MCF 10A (cell line): Measurements from ENCODE around the gene FMO2. TPM values are rescaled to one million over a fixed set of nuclear protein-coding genes. Genes with fewer than 3 reads are reported as not detected.

ENCODE experiments used
- BruUV-seq: library from RNA; stranded (reverse); fragments of 400-500 nt; replicated peaks from 2 replicates; lab custom pipeline; 2021; lab: Mats Ljungman, UMichigan
- CTCF ChIA-PET: fragments of 300-600 bp; sonication (Branson Sonifier 250); formaldehyde crosslinking; extraction: SDS; loops from one replicate; lab custom pipeline; 2021; ENCODE audit warnings: antibody characterized with exemption, inconsistent platforms; lab: Yijun Ruan, JAX
- POLR2A ChIA-PET: fragments of 300-600, 350-650 bp; sonication (Branson Sonifier 250); formaldehyde crosslinking; extraction: SDS; loops from one replicate; lab custom pipeline; 2020; ENCODE audit warnings: antibody characterized with exemption, inconsistent platforms; lab: Yijun Ruan, JAX
- DNase-seq: peaks from one replicate; pipeline ENCODE4 v3.0.0-alpha.2; 2018; ENCODE audit not compliant: unreplicated experiment
- H3K27ac Mint-ChIP-seq: one replicate; pipeline ENCODE4 v1.8.0; 2022; ENCODE audit warnings: mild to moderate bottlenecking, low read depth, mixed read lengths; ENCODE audit not compliant: unreplicated experiment
- H3K27me3 Mint-ChIP-seq: one replicate; pipeline ENCODE4 v1.8.0; 2022; ENCODE audit warnings: mixed read lengths; ENCODE audit not compliant: insufficient read depth, unreplicated experiment
- H3K36me3 Mint-ChIP-seq: one replicate; pipeline ENCODE4 v1.8.0; 2022; ENCODE audit warnings: mild to moderate bottlenecking, moderate library complexity, mixed read lengths; ENCODE audit not compliant: insufficient read depth, unreplicated experiment
- H3K4me1 Mint-ChIP-seq: one replicate; pipeline ENCODE4 v1.8.0; 2022; ENCODE audit warnings: mixed read lengths; ENCODE audit not compliant: insufficient read depth, unreplicated experiment
- H3K4me3 Mint-ChIP-seq: one replicate; pipeline ENCODE4 v1.8.0; 2022; ENCODE audit warnings: mild to moderate bottlenecking, moderate library complexity, mixed read lengths; ENCODE audit not compliant: unreplicated experiment
- H3K9me3 Mint-ChIP-seq: one replicate; pipeline ENCODE4 v1.8.0; 2022; ENCODE audit warnings: mixed read lengths; ENCODE audit not compliant: unreplicated experiment
- intact Hi-C: fragments of 100-400 bp; cut with micrococcal nuclease; formaldehyde crosslinking; loops from 2 replicates; pipeline ENCODE4 v1.14.1; 2022
- total RNA-seq: library from RNA; stranded (reverse); gene quantifications from 2 replicates; pipeline ENCODE4 v1.2.3, GENCODE V29; 2022
- TF ChIP-seq, protein P1 (sequence below): fragments of 200-600 bp; IDR thresholded peaks from one replicate; pipeline ENCODE4 v1.8.0; 2022; ENCODE audit warnings: antibody characterized with exemption, mild to moderate bottlenecking; ENCODE audit not compliant: unreplicated experiment

Gene FMO2
- total RNA-seq, 1 experiment from 2014 or later: not detected

DNA sequence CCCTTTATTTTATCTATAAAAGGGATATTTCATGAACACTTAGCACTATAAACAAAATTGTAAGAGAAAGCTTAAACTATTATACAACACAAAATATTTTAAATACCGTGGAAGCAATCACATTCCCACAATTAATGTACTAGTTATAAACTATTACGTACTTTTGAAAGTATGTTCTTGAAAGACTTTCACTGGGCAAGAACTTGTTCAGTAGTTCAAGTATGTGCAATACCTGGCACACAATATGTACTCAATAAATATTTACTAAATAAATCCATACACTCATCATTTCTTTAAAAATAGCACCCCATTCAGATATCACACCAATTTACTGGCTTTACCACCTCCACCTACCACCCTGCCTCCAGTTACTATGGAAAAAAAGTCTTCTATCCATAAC lies 12.6 kb upstream of the FMO2 start:
- Mint-ChIP-seq H3K27ac (no peak overlapping the region), H3K27me3 (no peaks in the 10 kb centered on the region), H3K36me3 (no peaks in the 10 kb centered on the region), H3K4me1 (no peaks in the 10 kb centered on the region), H3K9me3 (peaks cover 9% of the 10 kb centered on the region), H3K4me3 (no peak overlapping the region)
- TF ChIP-seq, protein P1, sequence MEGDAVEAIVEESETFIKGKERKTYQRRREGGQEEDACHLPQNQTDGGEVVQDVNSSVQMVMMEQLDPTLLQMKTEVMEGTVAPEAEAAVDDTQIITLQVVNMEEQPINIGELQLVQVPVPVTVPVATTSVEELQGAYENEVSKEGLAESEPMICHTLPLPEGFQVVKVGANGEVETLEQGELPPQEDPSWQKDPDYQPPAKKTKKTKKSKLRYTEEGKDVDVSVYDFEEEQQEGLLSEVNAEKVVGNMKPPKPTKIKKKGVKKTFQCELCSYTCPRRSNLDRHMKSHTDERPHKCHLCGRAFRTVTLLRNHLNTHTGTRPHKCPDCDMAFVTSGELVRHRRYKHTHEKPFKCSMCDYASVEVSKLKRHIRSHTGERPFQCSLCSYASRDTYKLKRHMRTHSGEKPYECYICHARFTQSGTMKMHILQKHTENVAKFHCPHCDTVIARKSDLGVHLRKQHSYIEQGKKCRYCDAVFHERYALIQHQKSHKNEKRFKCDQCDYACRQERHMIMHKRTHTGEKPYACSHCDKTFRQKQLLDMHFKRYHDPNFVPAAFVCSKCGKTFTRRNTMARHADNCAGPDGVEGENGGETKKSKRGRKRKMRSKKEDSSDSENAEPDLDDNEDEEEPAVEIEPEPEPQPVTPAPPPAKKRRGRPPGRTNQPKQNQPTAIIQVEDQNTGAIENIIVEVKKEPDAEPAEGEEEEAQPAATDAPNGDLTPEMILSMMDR: no peak
- intact Hi-C loops: no loop called here
- no TSS peak for BruUV-seq
- DNase-seq: no peak
- ChIA-PET POLR2A (no interaction called here), CTCF (interaction anchor here (1.0 to 3.5 kb wide), 2 partner anchors 54 to 73 kb away, joined by 3 to 23 read pairs; no protein-coding TSS in a partner anchor)

DNA sequence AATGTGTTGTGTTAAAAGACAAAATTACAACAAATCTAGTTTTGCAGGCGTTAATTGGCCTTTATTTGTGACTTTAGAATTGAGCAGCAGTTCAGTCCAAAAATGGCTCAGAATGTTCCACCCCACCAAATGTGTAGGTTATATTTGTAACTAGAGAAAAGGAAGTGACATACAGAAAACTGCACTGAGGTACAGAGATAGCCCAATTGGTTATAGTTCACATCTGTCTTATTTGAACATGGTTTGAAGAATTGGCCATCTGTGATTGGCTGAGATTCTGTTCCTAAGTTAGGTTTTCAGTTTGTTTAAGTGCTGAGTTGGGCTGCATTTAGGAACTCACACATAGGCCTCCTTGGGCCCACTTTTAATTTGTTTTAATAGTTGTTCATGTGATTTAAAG lies 12.0 kb upstream of the FMO2 start:
- H3K4me3 Mint-ChIP-seq: no peak overlapping the region
- H3K9me3 Mint-ChIP-seq: peaks cover 9% of the 10 kb centered on the region
- no TSS peak for BruUV-seq
- no peak for DNase-seq
- TF ChIP-seq, protein P1: no peak
- H3K27ac Mint-ChIP-seq: no peak overlapping the region
- intact Hi-C loops: no loop called here
- no peaks in the 10 kb centered on the region for H3K36me3 Mint-ChIP-seq
- no peaks in the 10 kb centered on the region for H3K27me3 Mint-ChIP-seq
- no peaks in the 10 kb centered on the region for H3K4me1 Mint-ChIP-seq
- ChIA-PET CTCF (interaction anchor here (1.0 to 3.5 kb wide), 6 partner anchors 28 to 141 kb away, joined by 3 to 23 read pairs (median 6); partner anchors contain the start of gene FMO4), POLR2A (no interaction called here)

DNA sequence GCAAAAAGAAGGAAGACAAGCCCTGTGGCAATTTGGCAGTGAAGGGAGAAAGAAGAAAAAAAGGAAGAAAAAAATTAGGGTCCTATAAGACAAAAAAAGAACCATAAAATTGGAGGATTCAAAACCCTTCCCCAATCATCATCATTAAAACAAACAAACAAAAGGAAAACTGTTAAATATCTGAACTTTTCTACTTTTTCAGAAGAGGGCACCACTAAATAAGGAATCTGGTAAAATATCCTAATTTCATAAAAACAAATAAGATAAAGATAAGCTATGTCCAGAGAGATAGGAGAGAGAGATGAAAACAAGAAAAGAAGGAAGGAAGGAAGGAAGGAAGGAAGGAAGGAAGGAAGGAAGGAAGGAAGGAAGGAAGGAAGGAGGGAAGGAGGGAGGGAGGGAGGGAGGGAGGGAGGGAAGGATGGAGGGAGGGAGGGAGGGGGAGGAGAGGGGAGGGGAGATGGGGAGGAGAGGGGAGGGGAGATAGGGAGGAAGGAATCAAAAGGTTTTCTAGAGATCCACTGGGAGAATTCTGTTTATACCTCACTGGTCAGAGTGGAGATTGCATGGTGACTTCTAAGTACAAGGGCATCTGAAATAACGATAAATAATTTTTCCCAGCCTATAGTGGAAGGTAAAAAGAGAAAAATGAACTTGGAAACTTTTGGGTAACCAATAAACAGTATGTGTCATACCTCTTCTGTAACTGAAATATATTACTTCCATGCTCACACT lies 10.4 kb upstream of the FMO2 start:
- CTCF ChIA-PET: interaction anchor here (0.6 to 3.5 kb wide), 10 partner anchors 12 to 486 kb away, joined by 3 to 23 read pairs (median 6); partner anchors contain the start of gene FMO4
- no TSS peak for BruUV-seq
- TF ChIP-seq, protein P1: no peak
- no peak for DNase-seq
- Mint-ChIP-seq H3K9me3 (peaks cover 2% of the 10 kb centered on the region), H3K4me1 (no peaks in the 10 kb centered on the region), H3K4me3 (no peak overlapping the region), H3K36me3 (no peaks in the 10 kb centered on the region), H3K27me3 (no peaks in the 10 kb centered on the region), H3K27ac (no peak overlapping the region)
- POLR2A ChIA-PET: interaction anchor here (0.6 kb wide), 1 partner anchor 19 kb away, joined by 5 read pairs; no protein-coding TSS in a partner anchor
- intact Hi-C loops: no loop called here

DNA sequence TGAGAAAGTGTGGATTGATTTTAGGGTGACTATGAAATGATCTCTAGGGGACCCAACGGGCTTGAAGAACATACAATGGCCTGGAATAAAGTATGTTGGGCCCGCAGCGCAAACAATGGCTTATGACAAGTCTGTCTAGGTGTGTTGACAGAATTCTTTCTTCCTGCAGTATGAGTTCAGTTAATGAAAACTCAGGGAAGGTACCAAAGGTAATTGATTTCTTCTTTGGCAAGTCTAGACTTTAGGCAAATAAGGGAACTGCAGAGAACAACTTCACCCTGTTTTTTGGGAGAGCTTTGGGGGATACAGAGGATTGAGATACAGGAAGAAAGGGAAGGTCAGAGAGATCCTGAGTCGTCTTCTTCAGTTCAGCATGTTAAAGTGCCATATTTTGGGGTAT lies 7.8 kb upstream of the FMO2 start:
- Mint-ChIP-seq H3K4me1 (no peaks in the 10 kb centered on the region), H3K27me3 (no peaks in the 10 kb centered on the region)
- no TSS peak for BruUV-seq

More for the DNA sequence above, 7.8 kb upstream of the FMO2 start:
- TF ChIP-seq, protein P1: no peak
- no peaks in the 10 kb centered on the region for H3K9me3 Mint-ChIP-seq
- no peaks in the 10 kb centered on the region for H3K36me3 Mint-ChIP-seq
- POLR2A ChIA-PET: interaction anchor here (0.7 kb wide), 1 partner anchor 136 kb away, joined by 3 read pairs; no protein-coding TSS in a partner anchor
- intact Hi-C loops: no loop called here
- DNase-seq: no peak
- CTCF ChIA-PET: interaction anchor here (1.0 to 2.7 kb wide), 3 partner anchors 10 to 49 kb away, joined by 4 to 13 read pairs (median 5); no protein-coding TSS in a partner anchor
- no peak overlapping the region for H3K27ac Mint-ChIP-seq
- H3K4me3 Mint-ChIP-seq: no peak overlapping the region
